A549 treated with dexamethasone at 1 μM for 4 hours (cell line): ENCODE results near the gene PLCH2. TPM values are rescaled to one million over a fixed set of nuclear protein-coding genes. Genes with fewer than 3 reads are reported as not detected.

Source experiments
- total RNA-seq: library from RNA; stranded (reverse); fragments of 200-300 nt; extraction: Qiagen RNA extraction; gene quantifications from 5 replicates; pipeline ENCODE4 v1.2.3, GENCODE V29; 2022

The PLCH2 gene, protein sequence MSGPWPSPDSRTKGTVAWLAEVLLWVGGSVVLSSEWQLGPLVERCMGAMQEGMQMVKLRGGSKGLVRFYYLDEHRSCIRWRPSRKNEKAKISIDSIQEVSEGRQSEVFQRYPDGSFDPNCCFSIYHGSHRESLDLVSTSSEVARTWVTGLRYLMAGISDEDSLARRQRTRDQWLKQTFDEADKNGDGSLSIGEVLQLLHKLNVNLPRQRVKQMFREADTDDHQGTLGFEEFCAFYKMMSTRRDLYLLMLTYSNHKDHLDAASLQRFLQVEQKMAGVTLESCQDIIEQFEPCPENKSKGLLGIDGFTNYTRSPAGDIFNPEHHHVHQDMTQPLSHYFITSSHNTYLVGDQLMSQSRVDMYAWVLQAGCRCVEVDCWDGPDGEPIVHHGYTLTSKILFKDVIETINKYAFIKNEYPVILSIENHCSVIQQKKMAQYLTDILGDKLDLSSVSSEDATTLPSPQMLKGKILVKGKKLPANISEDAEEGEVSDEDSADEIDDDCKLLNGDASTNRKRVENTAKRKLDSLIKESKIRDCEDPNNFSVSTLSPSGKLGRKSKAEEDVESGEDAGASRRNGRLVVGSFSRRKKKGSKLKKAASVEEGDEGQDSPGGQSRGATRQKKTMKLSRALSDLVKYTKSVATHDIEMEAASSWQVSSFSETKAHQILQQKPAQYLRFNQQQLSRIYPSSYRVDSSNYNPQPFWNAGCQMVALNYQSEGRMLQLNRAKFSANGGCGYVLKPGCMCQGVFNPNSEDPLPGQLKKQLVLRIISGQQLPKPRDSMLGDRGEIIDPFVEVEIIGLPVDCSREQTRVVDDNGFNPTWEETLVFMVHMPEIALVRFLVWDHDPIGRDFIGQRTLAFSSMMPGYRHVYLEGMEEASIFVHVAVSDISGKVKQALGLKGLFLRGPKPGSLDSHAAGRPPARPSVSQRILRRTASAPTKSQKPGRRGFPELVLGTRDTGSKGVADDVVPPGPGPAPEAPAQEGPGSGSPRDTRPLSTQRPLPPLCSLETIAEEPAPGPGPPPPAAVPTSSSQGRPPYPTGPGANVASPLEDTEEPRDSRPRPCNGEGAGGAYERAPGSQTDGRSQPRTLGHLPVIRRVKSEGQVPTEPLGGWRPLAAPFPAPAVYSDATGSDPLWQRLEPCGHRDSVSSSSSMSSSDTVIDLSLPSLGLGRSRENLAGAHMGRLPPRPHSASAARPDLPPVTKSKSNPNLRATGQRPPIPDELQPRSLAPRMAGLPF (N-terminal part only)
- total RNA-seq: 0.10 to 0.40 TPM (median 0.33 TPM) in 5 replicates

DNA sequence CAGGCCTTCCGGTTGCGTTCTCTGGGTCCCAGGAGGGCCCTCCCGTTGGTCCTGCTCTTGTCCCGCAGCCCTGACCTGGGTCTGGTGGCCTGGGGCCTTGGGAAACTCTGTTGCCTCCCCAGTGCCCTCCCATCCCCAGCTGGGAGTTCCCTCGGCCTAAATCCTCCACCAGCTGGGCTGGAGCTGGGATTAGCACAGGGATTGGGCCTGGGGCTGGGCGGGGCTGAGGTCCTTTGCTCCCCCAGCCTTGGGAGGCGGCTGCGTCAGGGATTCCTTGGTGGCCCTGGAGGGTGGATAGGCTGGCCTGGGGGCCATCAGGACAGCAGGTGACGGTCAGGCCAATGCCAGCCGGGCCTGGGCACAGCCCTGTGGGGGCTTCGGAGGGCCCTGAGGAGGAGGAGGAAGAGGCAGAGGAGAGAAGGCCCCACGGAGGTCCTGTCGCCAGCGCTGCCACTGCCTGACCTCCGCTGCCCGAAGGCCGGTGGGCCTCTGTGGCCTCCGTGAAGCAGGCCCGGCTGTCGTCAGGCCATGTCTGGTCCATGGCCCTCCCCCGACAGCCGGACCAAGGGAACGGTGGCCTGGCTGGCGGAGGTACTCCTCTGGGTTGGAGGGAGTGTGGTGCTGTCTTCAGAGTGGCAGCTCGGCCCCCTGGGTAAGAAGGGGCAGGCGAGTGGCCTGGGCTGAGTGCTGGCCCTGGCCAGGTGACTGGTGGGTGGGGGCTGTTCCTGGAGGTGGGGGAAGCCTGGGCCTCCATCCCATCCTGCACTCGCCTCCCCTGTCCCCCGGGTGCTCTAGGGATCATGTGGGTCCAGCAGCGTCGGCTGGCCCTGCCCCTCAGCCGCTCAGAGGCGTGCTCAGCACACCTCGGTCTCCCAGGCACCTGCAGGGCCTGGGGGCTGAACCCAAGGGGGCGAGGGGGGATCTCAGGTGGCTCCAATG is at the start of gene PLCH2:
Gene PLCH2 (plus strand): TSS at position 229 of the 939 bp plus-strand sequence. CDS start 300 bp downstream, at position 529.

DNA sequence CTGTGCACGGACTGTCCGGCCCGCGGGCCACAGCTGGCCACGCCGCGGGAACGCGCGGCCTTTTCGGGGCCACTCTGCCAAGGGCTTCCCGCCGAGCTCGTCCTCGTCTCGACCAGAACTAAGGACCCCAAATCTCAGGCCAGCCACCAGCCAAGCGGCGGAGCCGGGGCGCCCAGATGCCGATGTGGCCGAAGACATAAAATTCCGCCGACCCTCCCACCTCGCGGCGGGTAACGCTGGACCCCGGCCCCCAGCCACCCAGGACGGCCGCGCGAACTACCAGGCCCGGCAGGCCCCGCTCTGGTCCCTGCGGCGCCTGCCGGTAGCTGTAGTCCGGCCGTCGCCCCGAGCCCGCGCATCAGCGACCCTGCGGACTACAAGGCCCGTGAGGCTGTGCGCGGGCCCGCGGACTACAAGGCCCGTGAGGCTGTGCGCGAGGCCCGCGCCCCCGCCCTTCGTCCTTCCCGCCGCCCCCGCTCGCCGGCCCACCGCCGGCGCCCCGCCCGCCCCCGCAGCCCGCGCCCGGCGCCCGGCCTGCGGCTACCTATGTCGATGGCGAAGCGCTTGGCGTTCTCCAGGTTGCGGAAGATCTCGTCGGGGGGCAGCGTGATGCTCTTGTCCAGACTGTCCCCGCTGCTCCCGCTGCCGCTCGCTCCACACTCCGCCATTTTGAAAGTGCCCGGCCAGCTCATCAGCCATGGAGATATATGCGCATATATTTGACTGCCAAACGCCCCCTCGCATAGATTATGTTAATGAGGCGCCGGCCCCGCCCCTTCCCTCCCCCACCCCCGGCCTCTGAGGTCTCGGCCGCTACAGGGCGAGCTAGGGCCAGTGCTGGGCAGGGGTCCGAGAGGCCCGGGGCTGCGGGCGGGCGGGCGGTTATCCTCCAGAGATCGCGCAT is 50.1 kb downstream of the PLCH2 start, which contains the start of gene PANK4:
Gene PANK4 (minus strand): TSS at position 677 of the 904 bp plus-strand sequence. CDS start 9 bp downstream, at position 668.

DNA sequence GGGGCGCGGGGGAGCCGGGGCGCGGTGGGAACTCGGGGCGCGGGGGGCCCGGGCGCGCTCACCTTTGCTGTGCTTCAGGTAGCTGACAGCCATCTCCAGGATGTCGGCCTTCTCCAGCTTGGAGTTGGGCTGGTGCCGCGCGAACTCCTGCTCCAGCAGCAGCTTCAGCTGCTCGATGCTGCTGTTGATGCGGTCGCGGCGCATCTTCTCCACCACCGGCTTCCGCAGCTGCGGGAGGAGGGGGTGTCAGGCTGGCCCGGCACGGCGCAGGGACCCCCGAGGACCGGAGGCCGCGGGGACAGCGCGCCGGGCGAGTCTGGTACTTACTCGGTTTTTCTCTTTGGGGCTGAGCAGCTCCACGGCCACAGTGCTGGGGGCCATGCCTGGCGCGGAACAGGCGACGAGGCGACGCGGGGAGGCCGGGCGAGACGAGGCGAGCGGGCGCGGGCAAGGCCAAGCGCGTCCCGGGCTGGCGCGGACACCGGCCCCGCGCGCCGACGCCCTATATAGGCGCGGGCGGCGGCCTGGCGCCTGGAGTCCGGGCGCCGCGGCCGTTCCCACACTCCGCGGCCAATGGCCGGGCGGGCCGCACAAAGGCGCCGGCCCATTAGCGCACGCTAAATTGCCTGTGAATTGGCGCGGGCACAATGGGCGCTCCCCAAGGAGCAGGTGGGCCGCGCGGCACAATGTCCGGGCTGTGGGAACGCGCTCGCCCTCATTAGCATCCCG is 53.9 kb downstream of the PLCH2 start, which contains the start of gene HES5:
Gene HES5 (minus strand): TSS at position 480 of the 729 bp plus-strand sequence. CDS start 99 bp downstream, at position 381.

Other genes with a start within 250 kb of the PLCH2 start
- gene SKI, start 248.0 kb upstream of the PLCH2 start, total RNA-seq: 17.4 to 32.0 TPM (median 30.0 TPM) in 5 replicates
- gene MORN1, start 84.7 kb upstream of the PLCH2 start, total RNA-seq: 4.3 to 6.5 TPM (median 6.1 TPM) in 5 replicates
- 100 to 141 TPM (median 125 TPM) in 5 replicates for gene RER1, start 84.4 kb upstream of the PLCH2 start, total RNA-seq
- 19.6 to 23.3 TPM (median 22.3 TPM) in 5 replicates for gene PEX10, start 63.7 kb upstream of the PLCH2 start, total RNA-seq
- gene PANK4, start 50.3 kb downstream of the PLCH2 start, total RNA-seq: 8.3 to 10.5 TPM (median 9.7 TPM) in 5 replicates
- not detected in 5 replicates for gene HES5, start 54.0 kb downstream of the PLCH2 start, total RNA-seq
- 0.11 to 0.37 TPM (median 0.22 TPM) in 4 of 5 replicates, not detected in the other for gene TNFRSF14, start 80.1 kb downstream of the PLCH2 start, total RNA-seq
- gene PRXL2B, start 110.5 kb downstream of the PLCH2 start, total RNA-seq: 17.2 to 23.9 TPM (median 21.5 TPM) in 5 replicates
- 0.08 TPM in 1 of 5 replicates, not detected in the others for gene MMEL1, start 156.7 kb downstream of the PLCH2 start, total RNA-seq